Psoas muscle (tissue), 8 donors: ENCODE data around the gene AHNAK. TPM values are rescaled to one million over a fixed set of nuclear protein-coding genes. Genes with fewer than 3 reads are reported as not detected.

Experiments
- ATAC-seq, 4 donors: fragments of 200-7000 bp; cut with Tn5 transposase; one replicate each; pipeline ENCODE4 v1.9.1; 2020; ENCODE audit warnings: moderate library complexity in 3 of 4, mild to moderate bottlenecking in 2 of 4
- DNase-seq, 2 donors: peaks; one replicate each; pipeline ENCODE4 v3.0.0-alpha.2; 2020
- H3K27ac ChIP-seq: fragments of 200-600 bp; one replicate; pipeline ENCODE4 v1.8.0; 2022
- H3K27me3 ChIP-seq, 3 donors: fragments of 200-600 bp in 1 of 3; one replicate each; pipeline versions ENCODE4 v1.6.1 to v1.8.0; 2013 to 2022; ENCODE audit warnings: low read length in 2 of 3, mild to moderate bottlenecking in 2 of 3, moderate library complexity in 1 of 3; ENCODE audit not compliant: insufficient read depth in 3 of 3
- H3K36me3 ChIP-seq, 2 donors: fragments of 200-600 bp in 1 of 2; one replicate each; pipeline versions ENCODE4 v1.6.1 to v1.8.0; 2013 to 2022; ENCODE audit warnings: low read depth in 1 of 2, mild to moderate bottlenecking in 1 of 2, moderate library complexity in 1 of 2; ENCODE audit not compliant: insufficient read depth in 1 of 2
- H3K4me1 ChIP-seq: fragments of 200-600 bp; one replicate; pipeline ENCODE4 v1.8.0; 2022
- H3K4me3 ChIP-seq: fragments of 200-600 bp; one replicate; pipeline ENCODE4 v1.8.0; 2022; ENCODE audit warnings: mild to moderate bottlenecking
- H3K9me3 ChIP-seq: fragments of 200-600 bp; one replicate; pipeline ENCODE4 v1.8.0; 2022
- CTCF ChIP-seq: fragments of 200-600 bp; IDR thresholded peaks from one replicate; pipeline ENCODE4 v1.8.0; 2022; ENCODE audit warnings: antibody characterized with exemption
- WGBS, 3 donors: extraction: QIAGEN DNeasy Blood & Tissue Kit; methylation state at CpG; one replicate each; pipeline versions ENCODE4 v1.1.6 to v1.1.7; 2013; 5-methylcytosine and 5-hydroxymethylcytosine counted together
- intact Hi-C, 2 donors: fragments of 100-400 bp; cut with DNase I; formaldehyde crosslinking; loops; one replicate each; pipeline versions ENCODE4 v1.11.0 to v1.14.2; 2022
- long read RNA-seq, 2 donors: library from polyadenylated mRNA; unstranded; transcript quantifications; one replicate each; pipeline ENCODE4 v2.0.0, GENCODE V29; 2021
- polyA plus RNA-seq, 3 donors: library from polyadenylated mRNA; stranded (reverse); fragments of 200-250 nt; gene quantifications; one replicate each; pipeline ENCODE4 v1.2.3, GENCODE V29; 2013
- total RNA-seq, 4 donors: library from RNA; stranded (reverse); fragmentation: NEBNext Ultra II Directional in 2 of 4; extraction: Animal tissue kit (Norgen Biotek cat#: 25700) in 2 of 4; gene quantifications; one replicate each; pipeline versions ENCODE4 v1.2.1 to v1.2.4, GENCODE V29; 2021 to 2023
- donor health status: healthy with polysubstance abuse.
- donor health status: DM: no; HTN: no; CAD: no; lungs with moderate emphysema.
- donor health status: Bipolar disorder and iron deficiency.
- donor health status: healthy.
- donor health status: DM: yes; HTN: yes; CAD: no.
- donor health status: DM: no; HTN: no; CAD: no.
- donor health status: DM: no; HTN: no; CAD: no.
- donor health status: DM: yes; HTN: yes; CAD: no.

Gene AHNAK
- total RNA-seq: 100 to 1,000 TPM; 376 to 679 (median 425) TPM
- 100 to 1,000 TPM in 2 of 3 donors, 10 to 100 TPM in 1; 93.5 to 227 (median 206) TPM for polyA plus RNA-seq
- long read RNA-seq, donor 1, full-length matches to known transcripts: 49 of 64 reads
- long read RNA-seq, donor 1, partial matches to known transcripts: 0 of 64 reads
- long read RNA-seq, donor 1, other reads (novel, unspliced or antisense): 15 of 64 reads
- long read RNA-seq, donor 2, full-length matches to known transcripts: 269 of 356 reads
- long read RNA-seq, donor 2, partial matches to known transcripts: 7 of 356 reads
- long read RNA-seq, donor 2, other reads (novel, unspliced or antisense): 80 of 356 reads

- no peaks in the 10 kb centered on the region for H3K27me3 ChIP-seq
- peak; percentile 53 to 64 (median 58) for ATAC-seq
- DNase-seq: peak; percentile 88 to 93
- whole genome bisulfite sequencing, 3 donors: 1% methylated on average over 40 to 69 of the region's 69 CpGs
- peak within 1 kb of the TSS; percentile 91 for H3K4me3 ChIP-seq
- H3K4me1 ChIP-seq: peaks cover 51% of the 10 kb centered on the region
- TF ChIP-seq CTCF: no peak
- no peaks in the 10 kb centered on the region for H3K36me3 ChIP-seq
- intact Hi-C loops: no loop called here
- no peaks in the 10 kb centered on the region for H3K9me3 ChIP-seq
- peak within 1 kb of the TSS; percentile 99 for H3K27ac ChIP-seq
Measured at GRCh38 chr11:62546244-62546928, at the start of gene AHNAK. Gene AHNAK, minus strand, starts transcription at chr11:62546806. Its CDS starts 10,708 bp downstream, at chr11:62536098.

- Histone ChIP-seq H3K4me1 (peaks cover 31% of the 10 kb centered on the region), H3K9me3 (no peaks in the 10 kb centered on the region), H3K27ac (no peak overlapping the region), H3K36me3 (peaks cover 9 to 55% of the 10 kb centered on the region in 2 donors), H3K27me3 (no peaks in the 10 kb centered on the region), H3K4me3 (no peak overlapping the region)
- no peak for ATAC-seq
- 77 to 87% (median 82%) methylated on average over 8 of the region's 8 CpGs for WGBS, 3 donors
- DNase-seq: peak in 1 of 2 donors; percentile 19
- intact Hi-C loops: loop anchor here in 1 of 2 donors (10.0 kb wide), 1 partner anchor 630 kb away; the partner anchor contains the start of gene FTH1
- TF ChIP-seq CTCF: no peak
Measured at GRCh38 chr11:62595124-62595523, 48.5 kb upstream of the AHNAK start.

GRCh38 chr11:62593434-62594044 lies 46.9 kb upstream of the AHNAK start:
- 49 to 58% (median 54%) methylated on average over 12 to 13 of the region's 13 CpGs for WGBS, 3 donors
- peak overlapping the region; percentile 94 for H3K27ac ChIP-seq

GRCh38 chr11:62592989-62593421 lies 46.4 kb upstream of the AHNAK start:
- DNase-seq: peak in 1 of 2 donors; percentile 39
- H3K36me3 ChIP-seq: peaks cover 8 to 58% of the 10 kb centered on the region in 2 donors
- H3K27me3 ChIP-seq: no peaks in the 10 kb centered on the region
- H3K4me3 ChIP-seq: peak overlapping the region; percentile 95
- H3K27ac ChIP-seq: peak overlapping the region; percentile 94
- peaks cover 27% of the 10 kb centered on the region for H3K4me1 ChIP-seq
- 66 to 70% (median 69%) methylated on average over 8 of the region's 8 CpGs for WGBS, 3 donors
- no peaks in the 10 kb centered on the region for H3K9me3 ChIP-seq
- no peak for ATAC-seq
- intact Hi-C loops: loop anchor here in 1 of 2 donors (5.0 to 10.0 kb wide), 2 partner anchors 99 to 628 kb away; partner anchors contain the start of gene FTH1
- no peak for TF ChIP-seq CTCF

More at GRCh38 chr11:62593434-62594044, 46.9 kb upstream of the AHNAK start:
- no peak overlapping the region for H3K4me3 ChIP-seq
- ATAC-seq: peak in 3 of 4 donors; percentile 27 to 42 (median 36)
- DNase-seq: peak; percentile 80 to 88
- no peaks in the 10 kb centered on the region for H3K27me3 ChIP-seq
- TF ChIP-seq CTCF: peak; percentile 61
- H3K4me1 ChIP-seq: peaks cover 28% of the 10 kb centered on the region
- no peaks in the 10 kb centered on the region for H3K9me3 ChIP-seq
- H3K36me3 ChIP-seq: peaks cover 10 to 58% of the 10 kb centered on the region in 2 donors
- intact Hi-C loops: loop anchor here in 1 of 2 donors (5.0 to 10.0 kb wide), 2 partner anchors 99 to 629 kb away; partner anchors contain the start of gene FTH1
